ENCODE measurements around the gene ADGRE2. TPM values are rescaled to one million over a fixed set of nuclear protein-coding genes. Genes with fewer than 3 reads are reported as not detected.
A peak's percentile ranks its signal among the peaks of the same experiment; 100 is the strongest.

Gene ADGRE2
- total RNA-seq, 8 experiments from 2014 or later: 0.09 to 3.7 (median 0.33) TPM; not detected in 1

- in situ Hi-C loops (cut with MboI; ENCODE audit: low pct_unique_long_range_greater_than_20kb in 2 of 9, low sequenced_read_pairs in 9 of 9, unreplicated experiment in 9 of 9): no loop called here
- Histone ChIP-seq H3K27ac (no peak overlapping the region), H3K4me1 (replicated peaks in 1 of 2) (no peaks in the 10 kb centered on the region), H3K4me3 (no peak overlapping the region)
- 20 to 100% (median 84%) methylated on average over 1 to 2 of the region's 2 CpGs for WGBS, 10 experiments
- no peak for ATAC-seq (replicated peaks in 6 of 8)
These were observed 16.2 kb downstream of the ADGRE2 start for GRCh38 chr19:14762111-14762510.

GRCh38 chr19:14761607-14762006 is 16.8 kb downstream of the ADGRE2 start:
- H3K4me3 ChIP-seq: no peak overlapping the region
- H3K4me1 ChIP-seq (replicated peaks in 1 of 2): no peaks in the 10 kb centered on the region
- peak in 2 of 8 experiments; percentile 47 to 83 for ATAC-seq (replicated peaks in 6 of 8)
- in situ Hi-C loops (cut with MboI; ENCODE audit: low pct_unique_long_range_greater_than_20kb in 2 of 9, low sequenced_read_pairs in 9 of 9, unreplicated experiment in 9 of 9): no loop called here
- H3K27ac ChIP-seq: no peak overlapping the region
- WGBS, 10 experiments: 30 to 85% (median 57%) methylated on average over 1 to 5 of the region's 5 CpGs; no CpG with 5 or more reads in 5 of the 10 experiments

- no peak overlapping the region for H3K4me3 ChIP-seq
- no peak overlapping the region for H3K27ac ChIP-seq
- in situ Hi-C loops (cut with MboI; ENCODE audit: low pct_unique_long_range_greater_than_20kb in 2 of 9, low sequenced_read_pairs in 9 of 9, unreplicated experiment in 9 of 9): no loop called here
- no peaks in the 10 kb centered on the region for H3K4me1 ChIP-seq (replicated peaks in 1 of 2)
- ATAC-seq (replicated peaks in 6 of 8): no peak
- 0 to 58% (median 14%) methylated on average over 2 to 14 of the region's 16 CpGs; no CpG with 5 or more reads in 2 of the 10 experiments for WGBS, 10 experiments
These were observed 19.5 kb downstream of the ADGRE2 start for GRCh38 chr19:14758816-14759215.

- ATAC-seq (replicated peaks in 6 of 8): no peak
These were observed 29.8 kb downstream of the ADGRE2 start for GRCh38 chr19:14748601-14749000.

GRCh38 chr19:14746886-14747285 is 31.5 kb downstream of the ADGRE2 start:
- in situ Hi-C loops (cut with MboI; ENCODE audit: low pct_unique_long_range_greater_than_20kb in 2 of 9, low sequenced_read_pairs in 9 of 9, unreplicated experiment in 9 of 9): no loop called here
- Histone ChIP-seq H3K4me3 (no peak overlapping the region), H3K27ac (no peak overlapping the region), H3K4me1 (replicated peaks in 1 of 2) (no peaks in the 10 kb centered on the region)
- 0 to 100% (median 78%) methylated on average over 1 to 4 of the region's 4 CpGs; no CpG with 5 or more reads in 2 of the 10 experiments for WGBS, 10 experiments
- ATAC-seq (replicated peaks in 6 of 8): no peak

More at GRCh38 chr19:14748601-14749000, 29.8 kb downstream of the ADGRE2 start:
- WGBS, 10 experiments: 36 to 86% (median 63%) methylated on average over 2 to 6 of the region's 6 CpGs; no CpG with 5 or more reads in 1 of the 10 experiments
- no peaks in the 10 kb centered on the region for H3K4me1 ChIP-seq (replicated peaks in 1 of 2)
- no peak overlapping the region for H3K27ac ChIP-seq
- in situ Hi-C loops (cut with MboI; ENCODE audit: low pct_unique_long_range_greater_than_20kb in 2 of 9, low sequenced_read_pairs in 9 of 9, unreplicated experiment in 9 of 9): no loop called here
- H3K4me3 ChIP-seq: no peak overlapping the region

- WGBS, 10 experiments: 0 to 74% (median 59%) methylated on average over 1 to 5 of the region's 5 CpGs; no CpG with 5 or more reads in 1 of the 10 experiments
- no peak for ATAC-seq (replicated peaks in 6 of 8)
- Histone ChIP-seq H3K4me3 (no peak overlapping the region), H3K27ac (no peak overlapping the region), H3K4me1 (replicated peaks in 1 of 2) (no peaks in the 10 kb centered on the region)
- in situ Hi-C loops (cut with MboI; ENCODE audit: low pct_unique_long_range_greater_than_20kb in 2 of 9, low sequenced_read_pairs in 9 of 9, unreplicated experiment in 9 of 9): no loop called here
These were observed 42.4 kb downstream of the ADGRE2 start for GRCh38 chr19:14735915-14736314.

GRCh38 chr19:14733574-14733973 is 44.8 kb downstream of the ADGRE2 start:
- ATAC-seq (replicated peaks in 6 of 8): no peak
- 0 to 100% (median 50%) methylated on average over 1 of the region's 1 CpG; no CpG with 5 or more reads in 3 of the 10 experiments for WGBS, 10 experiments
- in situ Hi-C loops (cut with MboI; ENCODE audit: low pct_unique_long_range_greater_than_20kb in 2 of 9, low sequenced_read_pairs in 9 of 9, unreplicated experiment in 9 of 9): no loop called here

GRCh38 chr19:14732510-14732909 is 45.9 kb downstream of the ADGRE2 start:
- no peak for ATAC-seq (replicated peaks in 6 of 8)
- H3K4me3 ChIP-seq: no peak overlapping the region
- H3K27ac ChIP-seq: no peak overlapping the region
- in situ Hi-C loops (cut with MboI; ENCODE audit: low pct_unique_long_range_greater_than_20kb in 2 of 9, low sequenced_read_pairs in 9 of 9, unreplicated experiment in 9 of 9): no loop called here
- H3K4me1 ChIP-seq (replicated peaks in 1 of 2): no peaks in the 10 kb centered on the region

More at GRCh38 chr19:14733574-14733973, 44.8 kb downstream of the ADGRE2 start:
- H3K27ac ChIP-seq: no peak overlapping the region
- H3K4me1 ChIP-seq (replicated peaks in 1 of 2): no peaks in the 10 kb centered on the region
- no peak overlapping the region for H3K4me3 ChIP-seq

- no peak overlapping the region for H3K4me3 ChIP-seq
- 25 to 80% (median 48%) methylated on average over 2 to 8 of the region's 10 CpGs; no CpG with 5 or more reads in 4 of the 10 experiments for WGBS, 10 experiments
- in situ Hi-C loops (cut with MboI; ENCODE audit: low pct_unique_long_range_greater_than_20kb in 2 of 9, low sequenced_read_pairs in 9 of 9, unreplicated experiment in 9 of 9): no loop called here
- no peak overlapping the region for H3K27ac ChIP-seq
- H3K4me1 ChIP-seq (replicated peaks in 1 of 2): no peaks in the 10 kb centered on the region
- ATAC-seq (replicated peaks in 6 of 8): no peak
These were observed 47.2 kb downstream of the ADGRE2 start for GRCh38 chr19:14731200-14731599.

- in situ Hi-C loops (cut with MboI; ENCODE audit: low pct_unique_long_range_greater_than_20kb in 2 of 9, low sequenced_read_pairs in 9 of 9, unreplicated experiment in 9 of 9): no loop called here
These were observed 49.8 kb downstream of the ADGRE2 start for GRCh38 chr19:14728595-14728994.

GRCh38 chr19:14722127-14722526 is 56.2 kb downstream of the ADGRE2 start:
- in situ Hi-C loops (cut with MboI; ENCODE audit: low pct_unique_long_range_greater_than_20kb in 2 of 9, low sequenced_read_pairs in 9 of 9, unreplicated experiment in 9 of 9): no loop called here
- Histone ChIP-seq H3K27ac (no peak overlapping the region), H3K4me1 (replicated peaks in 1 of 2) (no peaks in the 10 kb centered on the region), H3K4me3 (no peak overlapping the region)
- 53 to 90% (median 79%) methylated on average over 2 of the region's 2 CpGs; no CpG with 5 or more reads in 4 of the 10 experiments for WGBS, 10 experiments
- no peak for ATAC-seq (replicated peaks in 6 of 8)

More at GRCh38 chr19:14728595-14728994, 49.8 kb downstream of the ADGRE2 start:
- Histone ChIP-seq H3K27ac (no peak overlapping the region), H3K4me3 (no peak overlapping the region), H3K4me1 (replicated peaks in 1 of 2) (no peaks in the 10 kb centered on the region)
- no peak for ATAC-seq (replicated peaks in 6 of 8)
- 0 to 60% (median 38%) methylated on average over 1 to 7 of the region's 7 CpGs; no CpG with 5 or more reads in 2 of the 10 experiments for WGBS, 10 experiments

- H3K4me3 ChIP-seq: no peak overlapping the region
- in situ Hi-C loops (cut with MboI; ENCODE audit: low pct_unique_long_range_greater_than_20kb in 2 of 9, low sequenced_read_pairs in 9 of 9, unreplicated experiment in 9 of 9): no loop called here
- 79 to 100% (median 93%) methylated on average over 1 to 3 of the region's 3 CpGs for WGBS, 10 experiments
- no peaks in the 10 kb centered on the region for H3K4me1 ChIP-seq (replicated peaks in 1 of 2)
- H3K27ac ChIP-seq: no peak overlapping the region
- ATAC-seq (replicated peaks in 6 of 8): no peak
These were observed 59.2 kb downstream of the ADGRE2 start for GRCh38 chr19:14719162-14719561.

GRCh38 chr19:14718522-14719116 is 59.7 kb downstream of the ADGRE2 start:
- in situ Hi-C loops (cut with MboI; ENCODE audit: low pct_unique_long_range_greater_than_20kb in 2 of 9, low sequenced_read_pairs in 9 of 9, unreplicated experiment in 9 of 9): no loop called here
- Histone ChIP-seq H3K4me3 (no peak overlapping the region), H3K27ac (no peak overlapping the region), H3K4me1 (replicated peaks in 1 of 2) (no peaks in the 10 kb centered on the region)
- ATAC-seq (replicated peaks in 6 of 8): no peak
- 53 to 100% (median 88%) methylated on average over 1 to 15 of the region's 18 CpGs; no CpG with 5 or more reads in 1 of the 10 experiments for WGBS, 10 experiments

- no peaks in the 10 kb centered on the region for H3K4me1 ChIP-seq (replicated peaks in 1 of 2)
- ATAC-seq (replicated peaks in 6 of 8): no peak
- 83 to 100% (median 95%) methylated on average over 1 to 4 of the region's 4 CpGs; no CpG with 5 or more reads in 2 of the 10 experiments for WGBS, 10 experiments
- H3K27ac ChIP-seq: no peak overlapping the region
- no peak overlapping the region for H3K4me3 ChIP-seq
- in situ Hi-C loops (cut with MboI; ENCODE audit: low pct_unique_long_range_greater_than_20kb in 2 of 9, low sequenced_read_pairs in 9 of 9, unreplicated experiment in 9 of 9): no loop called here
These were observed 62.5 kb downstream of the ADGRE2 start for GRCh38 chr19:14715841-14716240.
